ENCODE results near the gene PHIP.
"Not testable (repeated sequence)": the region's sequence is repeated elsewhere in the genome, so short reads cannot be mapped to it uniquely, and the experiment has no call there.

PHIP gene

DNA sequence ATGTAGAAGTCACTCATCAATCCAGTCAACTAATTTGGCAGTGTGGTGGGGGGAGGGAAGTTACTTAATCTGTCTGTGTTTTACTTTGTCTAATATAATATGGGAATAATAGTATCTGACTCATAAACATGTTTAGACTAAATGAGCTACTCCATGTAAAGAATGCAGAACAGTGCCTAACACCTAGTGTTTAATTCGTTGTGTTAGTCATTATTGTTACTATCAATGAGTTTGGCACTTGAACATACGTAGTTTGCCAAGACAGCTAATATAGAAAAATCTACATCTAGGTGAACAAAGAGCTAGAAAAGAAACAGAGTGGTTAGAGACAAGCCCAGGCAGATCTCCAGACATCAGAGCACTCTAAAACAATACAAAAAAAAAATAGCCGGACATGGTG lies 161.6 kb downstream of the PHIP start:
- DNase-seq: no peak

DNA sequence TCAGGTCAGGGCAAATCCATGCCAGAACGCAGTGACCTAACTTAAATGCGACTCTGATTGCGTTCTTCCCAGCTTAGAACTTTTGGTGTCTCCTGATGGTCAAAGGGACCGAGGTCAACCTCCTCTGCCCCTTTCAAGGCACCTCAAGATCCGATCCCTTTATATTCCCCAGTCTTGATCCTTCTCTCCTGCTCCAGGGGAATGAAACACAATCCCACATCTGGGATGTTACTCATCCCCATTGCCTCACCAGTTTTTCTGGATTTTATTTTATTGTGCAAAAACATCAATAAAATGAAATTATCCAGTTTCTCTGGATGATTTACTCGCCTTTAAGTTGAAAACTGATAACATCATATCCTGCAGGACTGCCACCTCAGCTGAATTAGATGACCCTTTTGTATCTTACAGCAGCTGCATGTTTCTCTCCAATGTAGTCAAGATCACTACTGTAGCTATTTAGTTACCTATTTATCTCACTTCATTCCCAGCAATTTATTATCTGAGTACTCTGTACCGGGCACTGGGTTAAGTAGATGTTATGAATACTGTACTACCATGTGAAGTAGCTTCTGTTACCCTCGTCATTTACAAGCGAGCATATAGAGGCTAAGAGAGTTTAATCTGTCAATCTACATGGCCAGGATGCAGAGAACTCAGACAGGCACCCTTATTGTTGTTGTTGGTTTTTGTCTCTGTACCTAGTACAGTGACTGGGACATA lies 166.7 kb downstream of the PHIP start:
- no peak for DNase-seq

DNA sequence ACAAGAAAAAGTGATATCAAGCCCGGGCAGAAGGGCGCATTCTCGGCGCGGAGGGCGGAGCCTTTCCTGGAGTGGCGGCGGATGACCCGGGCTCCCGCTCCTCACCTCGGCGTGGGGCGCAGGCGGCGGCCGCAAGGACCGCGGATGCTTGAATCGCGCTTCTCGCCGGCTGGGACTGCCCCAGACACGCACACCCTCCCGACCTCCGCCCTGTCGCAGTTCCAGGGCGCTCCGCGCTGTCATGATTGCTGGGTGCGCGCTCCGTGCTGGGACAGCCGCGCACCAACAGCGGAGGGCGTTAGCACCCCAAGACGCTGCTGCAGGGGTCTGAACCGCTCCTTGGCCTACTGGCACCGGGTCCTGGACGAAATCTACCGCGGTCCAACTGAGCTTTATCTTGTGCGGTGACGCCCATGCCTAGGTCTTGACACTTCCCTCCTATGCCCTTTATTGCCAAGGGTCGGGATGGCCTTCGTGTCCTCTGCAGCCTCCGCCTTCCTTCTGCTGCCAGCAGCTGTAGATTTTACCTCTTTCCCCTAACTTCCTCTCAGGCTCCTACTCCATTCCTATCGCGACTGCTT lies 167.4 kb downstream of the PHIP start:
- DNase-seq: no peak

DNA sequence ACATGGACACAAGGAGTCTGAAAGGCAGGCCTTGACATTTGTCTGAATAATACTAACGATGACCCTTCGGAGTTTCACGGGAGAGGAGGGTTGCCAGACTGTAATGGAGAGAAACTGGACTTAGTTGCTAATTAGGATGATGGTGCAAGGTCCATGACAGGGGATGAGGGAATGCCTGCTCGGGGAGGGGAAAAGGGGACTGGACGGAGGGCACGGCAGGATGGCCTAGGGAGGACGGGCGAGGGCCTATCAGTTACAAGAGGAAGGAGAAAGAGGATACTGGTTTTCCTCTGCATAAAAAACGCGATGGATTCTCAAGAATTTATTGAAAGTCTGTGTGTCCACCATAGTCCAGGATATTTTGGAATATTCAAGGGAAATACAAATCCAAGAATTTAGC lies 168.0 kb downstream of the PHIP start:
- no peak for DNase-seq

DNA sequence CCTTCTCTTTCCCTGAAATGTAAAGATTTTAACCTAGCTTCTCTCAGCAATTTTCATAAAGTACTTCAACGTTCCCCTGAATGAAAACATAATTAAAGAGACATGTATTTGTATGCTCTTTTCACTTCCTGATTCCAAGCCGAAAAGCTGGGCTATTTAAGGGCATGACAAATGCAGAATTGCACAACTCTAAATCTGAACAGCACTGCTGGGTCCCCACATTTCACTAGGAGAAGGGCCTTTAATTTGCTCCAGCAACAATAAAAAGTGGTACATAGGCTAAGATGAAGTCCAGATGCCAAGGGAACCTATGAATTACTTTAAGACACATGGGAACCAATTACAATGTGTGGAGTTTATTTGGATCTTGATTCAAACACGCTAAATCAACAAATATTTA lies 168.7 kb downstream of the PHIP start:
- no peak for DNase-seq

DNA sequence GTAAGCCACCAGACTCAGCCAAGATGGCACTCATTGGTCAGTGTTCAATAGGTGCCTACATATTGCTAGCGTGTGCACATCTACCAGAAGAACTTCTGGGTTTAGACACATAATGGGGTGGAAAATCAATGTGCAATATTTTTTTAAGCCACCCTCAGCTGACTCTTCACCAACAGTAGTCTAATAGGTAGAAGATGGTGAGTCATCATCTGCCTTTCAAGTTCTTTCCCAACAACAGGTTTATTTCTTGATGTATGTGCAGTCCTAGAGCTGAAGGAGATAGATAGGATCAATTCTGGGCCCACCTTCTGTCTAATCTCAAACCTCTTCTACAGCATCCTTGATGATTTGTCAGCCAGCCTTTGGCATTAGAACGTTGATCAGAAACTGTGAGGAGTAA lies 169.4 kb downstream of the PHIP start:
- DNase-seq: no peak

DNA sequence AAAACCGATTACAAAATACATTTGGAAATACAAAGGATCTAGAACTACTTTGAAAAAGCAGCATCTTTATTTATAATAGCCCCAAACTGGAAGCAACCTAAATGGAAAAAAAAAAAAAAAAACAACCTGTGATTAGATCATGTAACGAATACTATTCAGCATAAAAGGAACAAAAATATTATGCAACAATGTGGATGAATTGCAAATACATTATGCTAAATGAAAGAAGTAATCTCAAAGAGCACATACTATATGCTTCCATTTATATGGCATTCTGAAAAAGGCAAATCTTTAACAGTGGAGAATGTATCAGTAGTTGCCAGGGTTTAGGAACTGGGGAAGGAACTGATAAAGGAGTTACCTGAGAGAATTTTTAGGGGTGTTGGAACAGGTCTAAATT lies 181.8 kb downstream of the PHIP start:
- no peak for DNase-seq

DNA sequence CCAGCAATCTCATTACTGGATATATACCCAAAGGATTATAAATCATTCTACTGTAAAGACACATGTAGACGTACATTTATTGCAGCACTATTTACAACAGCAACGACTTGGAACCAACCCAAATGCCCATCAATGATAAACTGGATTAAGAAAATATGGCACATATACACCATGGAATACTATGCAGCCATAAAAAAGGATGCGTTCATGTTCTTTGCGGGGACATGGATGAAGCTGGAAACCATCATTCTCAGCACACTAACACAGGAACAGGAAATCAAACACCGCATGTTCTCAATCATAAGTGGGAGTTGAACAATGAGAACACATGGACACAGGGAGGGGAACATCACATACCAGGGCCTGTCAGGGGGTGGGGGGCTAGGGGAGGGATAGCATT lies 188.2 kb downstream of the PHIP start:
- not testable (repeated sequence) for DNase-seq

Measured in T1000 (cell line).